HG03066 (cell line): ENCODE results near the gene CORO2B.

Experiments used
- ATAC-seq: cut with Tn5 transposase; IDR thresholded peaks from one replicate; pipeline ENCODE4 v1.9.1; 2021; ENCODE audit warnings: low read depth; ENCODE audit not compliant: unreplicated experiment

CORO2B gene

GRCh38 chr15:68571582-68571981 is 7.2 kb upstream of the CORO2B start:
- no peak for ATAC-seq

DNA sequence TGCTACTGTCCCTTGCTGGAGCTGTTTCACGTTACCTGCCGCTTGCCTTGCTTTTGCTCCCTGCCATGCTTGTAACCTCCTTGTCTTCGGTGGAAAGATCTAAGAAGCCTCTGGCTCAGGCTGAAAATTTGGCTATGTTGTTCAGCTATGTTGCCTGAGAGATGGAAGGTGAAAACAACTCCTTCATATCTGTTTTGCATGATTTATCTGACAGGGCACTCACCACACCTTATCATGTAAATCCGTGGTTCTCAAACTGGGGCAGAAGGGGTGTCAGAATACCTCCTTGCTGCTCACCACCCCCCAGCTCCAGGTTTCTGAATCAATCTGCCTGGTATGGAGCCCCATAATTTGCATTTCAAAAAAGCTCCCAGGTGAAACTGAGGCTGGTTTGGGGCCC is 6.5 kb upstream of the CORO2B start:
- ATAC-seq: no peak

GRCh38 chr15:68572921-68573320 is 5.9 kb upstream of the CORO2B start:
- no peak for ATAC-seq

GRCh38 chr15:68574046-68574445 is 4.7 kb upstream of the CORO2B start:
- ATAC-seq: no peak

DNA sequence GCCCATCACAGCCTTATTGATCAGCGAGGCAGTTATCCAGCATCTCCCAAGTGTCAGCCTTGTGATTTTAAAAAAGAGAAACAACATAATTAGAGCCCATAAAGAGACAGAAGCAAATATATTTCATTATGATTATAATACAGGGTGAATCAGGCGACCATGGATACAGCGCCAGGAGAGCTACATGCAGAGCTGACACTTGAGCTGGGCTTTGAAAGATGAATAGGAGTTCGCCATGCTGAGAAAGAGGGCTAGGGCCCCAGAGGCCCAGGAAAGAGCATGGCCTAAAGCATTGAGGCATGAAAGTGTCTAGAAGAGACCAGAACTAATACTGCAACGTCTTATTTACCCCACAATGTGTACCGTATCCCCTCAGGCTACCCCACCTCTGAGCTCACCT is 4.2 kb upstream of the CORO2B start:
- no peak for ATAC-seq

- no peak for ATAC-seq
Observed at GRCh38 chr15:68576235-68576892, 2.4 kb upstream of the CORO2B start.

GRCh38 chr15:68578175-68578979 is 416 bp upstream of the CORO2B start:
- ATAC-seq: no peak

DNA sequence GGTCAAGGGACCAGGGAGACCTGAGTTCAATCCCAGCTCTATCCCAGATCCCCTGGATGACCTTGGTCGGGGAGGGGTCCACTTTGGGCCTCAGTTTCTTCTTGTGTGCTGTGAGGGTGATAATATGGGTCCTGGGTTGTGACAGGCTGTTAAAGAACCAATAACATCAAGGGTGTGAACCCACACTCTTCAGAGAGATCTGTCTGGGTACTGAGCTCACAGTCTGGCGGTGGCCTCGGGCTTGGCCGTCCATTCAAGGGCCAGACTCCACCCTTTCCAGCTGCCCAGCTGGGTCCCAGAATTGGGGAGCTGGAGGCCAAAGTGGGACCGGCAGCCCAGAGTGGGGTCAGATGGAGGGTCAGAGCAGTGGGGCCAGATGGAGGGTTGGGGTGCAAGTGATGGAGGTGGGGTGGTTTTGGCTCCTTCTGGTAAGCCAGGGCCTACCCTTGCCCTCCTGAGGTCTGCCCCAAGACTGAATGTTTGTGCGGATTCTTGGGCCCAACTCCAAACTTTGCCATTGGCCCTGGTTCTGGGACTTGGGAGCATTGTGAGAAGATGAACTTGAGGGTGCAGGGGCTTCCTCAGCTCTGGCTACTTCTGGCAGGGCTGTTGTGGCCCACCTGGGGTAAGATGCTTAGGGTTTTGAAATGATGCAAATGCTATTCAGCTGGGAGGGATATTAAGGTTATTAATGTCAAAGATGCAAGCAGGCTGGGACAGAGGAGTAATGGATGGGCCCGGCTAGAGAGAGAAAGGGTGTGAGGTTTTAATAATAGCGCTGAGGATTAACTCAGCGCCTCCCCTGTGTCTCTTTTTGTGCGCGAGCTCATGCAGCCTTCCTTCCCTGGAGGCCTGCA is 1.5 kb downstream of the CORO2B start:
- ATAC-seq: no peak

- ATAC-seq: no peak
Observed at GRCh38 chr15:68580883-68581155, 2.0 kb downstream of the CORO2B start.

DNA sequence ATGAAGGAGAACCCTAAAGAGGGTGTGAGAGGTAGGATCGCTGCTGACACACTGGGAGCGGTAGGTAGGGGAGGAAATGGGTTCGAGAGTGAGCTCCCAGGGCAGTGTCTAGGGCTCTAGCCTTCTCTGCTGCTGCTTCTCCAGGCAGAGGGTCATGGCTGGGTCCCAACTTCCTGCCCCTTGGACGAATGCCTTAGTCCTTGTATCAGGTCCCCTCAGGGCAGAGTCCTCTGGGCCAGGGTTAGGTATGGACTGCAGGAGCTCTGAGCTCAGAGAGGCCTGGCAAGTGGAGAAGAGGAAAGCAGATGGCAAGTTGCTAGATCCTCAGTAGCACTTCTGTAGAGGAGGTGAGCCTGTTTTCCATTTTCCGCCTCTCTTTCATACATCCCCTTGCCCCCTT is 2.9 kb downstream of the CORO2B start:
- ATAC-seq: no peak

DNA sequence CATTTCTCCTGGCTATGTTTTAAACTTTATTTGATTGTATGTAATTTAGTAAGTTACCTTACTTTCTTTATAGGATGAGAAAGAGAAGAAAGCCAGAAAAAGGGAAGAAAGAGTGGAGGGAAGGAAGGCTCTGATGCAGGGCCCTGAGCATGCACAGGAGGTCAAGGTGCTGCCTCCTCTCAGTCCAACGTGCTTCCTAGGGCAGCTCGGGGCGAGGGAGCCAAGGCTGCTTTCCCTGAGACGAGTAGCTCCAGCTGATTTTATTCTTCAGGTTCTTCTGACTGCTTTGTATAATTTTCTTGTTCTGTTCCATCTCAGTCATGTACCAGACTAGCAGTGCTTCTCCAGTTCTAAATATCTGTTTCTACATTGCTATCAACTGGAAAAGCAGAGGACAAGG is 3.4 kb downstream of the CORO2B start:
- no peak for ATAC-seq

- no peak for ATAC-seq
Observed at GRCh38 chr15:68582864-68583263, 4.1 kb downstream of the CORO2B start.

DNA sequence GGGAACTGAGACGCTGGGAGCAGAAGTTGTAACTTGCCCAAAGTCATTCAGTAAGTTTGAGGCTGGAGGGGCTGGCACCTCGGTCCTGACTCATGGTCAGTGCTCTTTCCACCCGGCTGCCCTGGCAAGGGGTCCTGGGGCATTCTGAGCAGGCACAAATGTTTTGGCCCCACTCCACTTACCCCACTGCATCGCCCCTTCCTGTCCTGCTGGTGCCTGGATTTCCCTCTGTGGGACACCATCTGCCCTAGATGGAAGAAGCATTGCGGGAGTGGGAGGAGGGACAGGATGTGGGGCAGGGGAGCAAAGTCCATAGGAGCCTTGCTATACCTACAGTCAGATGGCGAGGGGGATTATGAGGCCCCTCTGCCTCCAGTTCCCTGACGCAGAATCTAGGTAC is 4.5 kb downstream of the CORO2B start:
- ATAC-seq: no peak

- ATAC-seq: no peak
Observed at GRCh38 chr15:68583936-68584755, 5.4 kb downstream of the CORO2B start.

DNA sequence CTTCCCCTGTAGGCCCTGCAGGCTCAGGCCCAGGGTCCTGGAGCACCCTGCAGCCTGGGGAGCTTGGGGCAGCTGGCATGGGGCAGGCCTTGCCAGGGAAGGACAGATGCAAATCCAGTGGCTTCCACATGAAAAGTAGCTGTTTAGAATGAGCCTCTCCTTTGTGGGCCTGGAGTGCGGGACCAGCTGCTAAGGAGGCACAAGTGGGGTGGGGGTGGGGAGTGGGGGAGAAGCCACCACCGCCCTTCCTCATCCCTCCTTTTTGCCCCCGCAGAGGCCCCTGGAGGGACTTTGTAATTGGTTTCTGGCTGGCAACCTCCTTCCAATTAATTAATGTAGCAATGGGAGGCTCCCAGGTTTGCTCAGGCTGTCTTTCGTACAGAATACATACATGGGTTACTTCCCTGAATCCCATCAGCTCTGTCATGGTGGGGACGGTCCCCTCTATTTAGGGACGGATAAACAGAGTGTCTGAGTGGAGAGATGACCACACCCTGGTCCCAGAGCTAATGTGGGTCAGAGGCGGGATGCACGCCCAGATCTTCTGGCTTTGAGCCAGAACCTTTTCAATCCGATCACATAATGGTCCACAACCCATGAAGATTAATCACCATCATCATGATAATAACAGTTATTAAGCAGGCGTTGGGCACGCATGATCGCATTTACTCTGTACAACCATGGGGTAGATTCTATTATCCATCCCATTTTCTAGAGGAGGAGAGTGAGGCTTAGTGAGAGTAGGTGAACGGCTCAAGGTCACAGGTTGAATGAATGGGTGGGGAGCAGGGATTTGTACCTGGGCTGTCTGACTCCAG is 6.2 kb downstream of the CORO2B start:
- ATAC-seq: no peak

DNA sequence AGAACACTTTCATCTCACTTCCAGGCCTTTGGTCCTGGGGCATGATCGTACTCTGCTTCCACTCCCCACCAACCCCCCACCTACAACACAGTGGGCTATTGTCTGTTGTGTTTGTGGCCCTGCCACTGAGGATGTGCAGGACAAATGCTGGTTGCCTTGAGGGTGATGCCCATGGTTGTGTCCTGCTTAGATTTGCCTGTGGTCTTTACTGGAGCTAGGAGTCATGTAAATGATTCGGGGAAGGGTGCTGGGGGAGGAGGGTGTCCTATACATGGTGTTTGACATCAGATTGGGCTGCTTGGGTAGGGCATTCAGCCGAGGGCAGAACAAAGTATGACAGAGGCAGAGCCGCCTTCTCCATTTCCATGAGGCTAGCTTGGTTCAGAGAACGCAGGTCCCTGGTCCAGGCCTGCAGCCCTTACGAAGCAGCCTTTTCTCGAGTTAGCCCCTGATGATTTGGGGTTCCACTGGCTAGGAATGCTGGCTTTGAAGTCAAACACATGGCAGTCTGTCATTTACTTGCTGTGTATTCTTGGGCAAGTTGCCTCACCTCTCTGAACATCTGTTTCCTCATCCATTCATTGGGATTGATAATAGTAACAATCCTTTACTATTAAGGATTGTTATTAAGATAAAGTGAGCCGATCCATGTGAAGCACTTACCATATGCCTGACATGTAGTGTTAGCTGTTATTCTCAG is 6.9 kb downstream of the CORO2B start:
- no peak for ATAC-seq

- no peak for ATAC-seq
Observed at GRCh38 chr15:68586274-68586961, 7.6 kb downstream of the CORO2B start.

DNA sequence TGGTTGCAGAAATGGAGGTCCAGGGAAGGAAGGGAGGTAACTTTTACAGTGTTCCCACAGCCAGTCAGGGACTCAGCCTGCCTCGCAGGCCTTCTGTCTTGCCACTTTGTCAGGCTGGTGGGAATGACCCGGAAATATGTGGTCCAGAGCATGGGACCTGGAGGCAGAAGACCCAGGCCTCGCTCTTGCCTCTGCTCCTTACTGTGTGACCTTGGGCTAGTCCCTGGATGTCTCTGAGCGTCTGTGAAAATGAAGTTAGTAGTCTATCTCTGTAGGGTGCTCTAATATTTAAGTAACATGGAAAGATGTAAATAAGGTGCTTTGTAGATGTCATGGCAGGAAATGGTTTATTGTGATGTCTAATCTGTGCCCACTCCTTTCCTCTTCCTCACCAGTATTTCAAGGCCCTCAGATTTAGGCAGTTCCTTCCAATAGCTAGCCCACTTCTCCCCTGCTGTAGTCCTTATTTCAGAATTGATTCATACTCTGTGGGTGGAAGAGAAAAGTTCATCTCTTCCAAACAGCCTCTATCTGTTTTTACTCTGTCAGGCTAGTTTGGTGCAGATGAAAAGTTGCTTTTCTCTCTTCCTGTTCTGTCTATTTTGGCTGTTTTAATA is 9.1 kb downstream of the CORO2B start:
- no peak for ATAC-seq
